ENCODE results near the gene SPRY4. TPM values are rescaled to one million over a fixed set of nuclear protein-coding genes. Genes with fewer than 3 reads are reported as not detected.

The SPRY4 gene
- polyA plus RNA-seq, 2 of the 4 experiments (the other 2 are of a cell fraction): 3.4 to 5.7 TPM

- Histone ChIP-seq H3K4me3 (no peak overlapping the region), H3K9me3 (peaks cover 28% of the 10 kb centered on the region), H3K4me2 (no peak overlapping the region), H3K27ac (no peak overlapping the region), H3K4me1 (no peaks in the 10 kb centered on the region)
- 83% methylated on average over 4 of the region's 4 CpGs for WGBS (ENCODE audit: missing lambda C conversion rate)
- CTCF ChIA-PET: interaction anchor here (1.5 kb wide), 2 partner anchors 9 to 192 kb away, joined by 3 read pairs; no protein-coding TSS in a partner anchor
- TF ChIP-seq HDAC2 (IDR thresholded peaks at IDR 0.05) (no peak), E2F6 (IDR thresholded peaks at IDR 0.05; ENCODE audit: borderline replicate concordance, low read depth) (no peak), ZSCAN20 (CRISPR knock-in tag; IDR thresholded peaks at IDR 0.05) (no peak), NPAS2 (CRISPR knock-in tag; IDR thresholded peaks at IDR 0.05; ENCODE audit: borderline replicate concordance) (no peak), RAD21 (conservative IDR thresholded peaks at IDR 0.05 in 1 of 2, IDR thresholded peaks at IDR 0.05 in 1 of 2) (no peak)
- TF ChIP-seq, protein P1, sequence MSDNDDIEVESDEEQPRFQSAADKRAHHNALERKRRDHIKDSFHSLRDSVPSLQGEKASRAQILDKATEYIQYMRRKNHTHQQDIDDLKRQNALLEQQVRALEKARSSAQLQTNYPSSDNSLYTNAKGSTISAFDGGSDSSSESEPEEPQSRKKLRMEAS (IDR thresholded peaks at IDR 0.05): no peak
- no peak for FAIRE-seq
- no peak for DNase-seq (ENCODE audit: low read depth in 1 of 2, low spot score in 1 of 2)
- POLR2A ChIA-PET: no interaction called here
- ATAC-seq: no peak
Measured at GRCh38 chr5:142343531-142343930, 18.7 kb upstream of the SPRY4 start.

- H3K4me2 ChIP-seq: no peak overlapping the region
- no peak for TF ChIP-seq BHLHE40 (IDR thresholded peaks at IDR 0.05; ENCODE audit: low read depth, low read length)
- no peak for TF ChIP-seq NPAS2 (CRISPR knock-in tag; IDR thresholded peaks at IDR 0.05; ENCODE audit: borderline replicate concordance)
- no peak for TF ChIP-seq HOXB5 (CRISPR knock-in tag; IDR thresholded peaks at IDR 0.05)
- TF ChIP-seq RFX5 (IDR thresholded peaks at IDR 0.05): no peak
- no peak for TF ChIP-seq PBX3 (IDR thresholded peaks at IDR 0.05)
- TF ChIP-seq HOXB13 (CRISPR knock-in tag; IDR thresholded peaks at IDR 0.05; ENCODE audit: low read depth): no peak
- TF ChIP-seq CEBPB (IDR thresholded peaks at IDR 0.05): no peak
- no peak for TF ChIP-seq GATA3 (IDR thresholded peaks at IDR 0.05; ENCODE audit: borderline replicate concordance)
- no peak for TF ChIP-seq PHF8 (IDR thresholded peaks at IDR 0.05; ENCODE audit: borderline replicate concordance, low read depth)
- H3K4me3 ChIP-seq: no peak overlapping the region
- peak overlapping the region in 1 of 2 experiments; percentile 28; a peak in 2 of 6 replicates for H3K27ac ChIP-seq
- POLR2A ChIA-PET: no interaction called here
- FAIRE-seq (no peak), ATAC-seq (no peak; a peak in 2 of 6 replicates), DNase-seq (ENCODE audit: low read depth in 1 of 2, low spot score in 1 of 2) (no peak)
- CTCF ChIA-PET: interaction anchor here (1.5 kb wide), 1 partner anchor 8 kb away, joined by 3 read pairs; no protein-coding TSS in a partner anchor
- peaks cover 28% of the 10 kb centered on the region for H3K9me3 ChIP-seq
- no peaks in the 10 kb centered on the region for H3K4me1 ChIP-seq
- WGBS (ENCODE audit: missing lambda C conversion rate): 80% methylated on average over 16 of the region's 16 CpGs
Measured at GRCh38 chr5:142342128-142342981, 17.5 kb upstream of the SPRY4 start.

DNA sequence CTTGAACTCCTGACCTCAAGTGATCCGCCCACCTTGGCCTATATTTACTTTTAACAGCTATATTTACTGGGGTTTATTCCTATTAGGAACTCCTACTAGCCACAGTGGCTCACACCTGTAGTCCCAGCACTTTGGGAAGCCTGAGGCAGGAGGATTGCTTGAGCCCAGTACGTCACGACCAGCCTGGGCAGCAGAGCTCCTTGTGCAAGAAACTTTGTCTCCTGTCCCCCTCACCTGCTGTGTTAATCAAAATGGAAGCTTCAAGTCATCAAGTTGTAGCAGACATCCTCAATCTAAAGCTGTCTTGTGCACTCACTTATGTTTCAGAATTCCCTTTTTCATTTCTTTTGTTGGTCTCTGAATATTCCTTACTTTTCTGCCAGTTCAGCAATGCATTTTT lies 15.0 kb upstream of the SPRY4 start:
- FAIRE-seq (no peak), DNase-seq (ENCODE audit: low read depth in 1 of 2, low spot score in 1 of 2) (no peak), ATAC-seq (no peak)
- no peak overlapping the region for H3K4me3 ChIP-seq
- no peaks in the 10 kb centered on the region for H3K4me1 ChIP-seq
- 100% methylated on average over 3 of the region's 3 CpGs for WGBS (ENCODE audit: missing lambda C conversion rate)
- no peak overlapping the region for H3K27ac ChIP-seq
- peaks cover 16% of the 10 kb centered on the region for H3K9me3 ChIP-seq
- H3K4me2 ChIP-seq: no peak overlapping the region
- CTCF ChIA-PET: interaction anchor here (1.2 kb wide), 1 partner anchor 209 kb away, joined by 7 read pairs; no protein-coding TSS in a partner anchor
- POLR2A ChIA-PET: no interaction called here
- TF ChIP-seq KDM5A (IDR thresholded peaks at IDR 0.05) (no peak), FOSB (CRISPR knock-in tag; IDR thresholded peaks at IDR 0.05) (no peak), RCOR1 (IDR thresholded peaks at IDR 0.05; ENCODE audit: low read depth, low read length) (no peak), PHF8 (IDR thresholded peaks at IDR 0.05; ENCODE audit: borderline replicate concordance, low read depth) (no peak), ZNF302 (CRISPR knock-in tag; IDR thresholded peaks at IDR 0.05) (no peak), HEYL (CRISPR knock-in tag; IDR thresholded peaks at IDR 0.05) (no peak), HMGXB4 (CRISPR knock-in tag; IDR thresholded peaks at IDR 0.05; ENCODE audit: borderline replicate concordance) (no peak), NFE2L2 (conservative IDR thresholded peaks at IDR 0.05; ENCODE audit: low read length) (no peak), MAZ (IDR thresholded peaks at IDR 0.05; ENCODE audit: borderline replicate concordance, low read depth, low read length) (no peak), EHMT2 (IDR thresholded peaks at IDR 0.05; ENCODE audit: low read depth) (no peak), HDAC2 (IDR thresholded peaks at IDR 0.05) (no peak), ESRRA (IDR thresholded peaks at IDR 0.05; ENCODE audit: borderline replicate concordance, low read length) (no peak), FOSL2 (IDR thresholded peaks at IDR 0.05) (no peak), FOSL2 (CRISPR knock-in tag; IDR thresholded peaks at IDR 0.05) (no peak), BHLHE40 (IDR thresholded peaks at IDR 0.05; ENCODE audit: low read depth, low read length) (no peak)
- TF ChIP-seq, protein P2, sequence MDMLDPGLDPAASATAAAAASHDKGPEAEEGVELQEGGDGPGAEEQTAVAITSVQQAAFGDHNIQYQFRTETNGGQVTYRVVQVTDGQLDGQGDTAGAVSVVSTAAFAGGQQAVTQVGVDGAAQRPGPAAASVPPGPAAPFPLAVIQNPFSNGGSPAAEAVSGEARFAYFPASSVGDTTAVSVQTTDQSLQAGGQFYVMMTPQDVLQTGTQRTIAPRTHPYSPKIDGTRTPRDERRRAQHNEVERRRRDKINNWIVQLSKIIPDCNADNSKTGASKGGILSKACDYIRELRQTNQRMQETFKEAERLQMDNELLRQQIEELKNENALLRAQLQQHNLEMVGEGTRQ (IDR thresholded peaks at IDR 0.05): no peak

Data from A549 (cell line).